Calu3 (cell line): ENCODE data around the gene CXCR5. TPM values are rescaled to one million over a fixed set of nuclear protein-coding genes. Genes with fewer than 3 reads are reported as not detected.

Experiments used
- BruUV-seq: library from RNA; stranded (reverse); fragments of 400-500 nt; replicated peaks from 2 replicates; lab custom pipeline; 2021; lab: Mats Ljungman, UMichigan
- CTCF ChIA-PET: fragments of 300-600 bp; sonication (Branson Sonifier 250); formaldehyde crosslinking; loops from one replicate; lab custom pipeline; 2022; ENCODE audit warnings: antibody characterized with exemption; lab: Charles Lee
- DNase-seq: peaks from one replicate; pipeline ENCODE4 v3.0.0; 2022
- H3K27ac Mint-ChIP-seq: one replicate; pipeline ENCODE4 v1.8.0; 2022; ENCODE audit warnings: mixed read lengths; ENCODE audit not compliant: unreplicated experiment
- H3K27me3 Mint-ChIP-seq: one replicate; pipeline ENCODE4 v1.8.0; 2022; ENCODE audit warnings: mixed read lengths; ENCODE audit not compliant: unreplicated experiment
- H3K36me3 Mint-ChIP-seq: one replicate; pipeline ENCODE4 v1.8.0; 2022; ENCODE audit warnings: mild to moderate bottlenecking, moderate library complexity, mixed read lengths; ENCODE audit not compliant: insufficient read depth, unreplicated experiment
- H3K4me1 Mint-ChIP-seq: one replicate; pipeline ENCODE4 v1.8.0; 2022; ENCODE audit warnings: mild to moderate bottlenecking, low read depth, mixed read lengths; ENCODE audit not compliant: unreplicated experiment
- H3K4me3 Mint-ChIP-seq: one replicate; pipeline ENCODE4 v1.8.0; 2022; ENCODE audit warnings: mild to moderate bottlenecking, low read depth, moderate library complexity, mixed read lengths; ENCODE audit not compliant: unreplicated experiment
- H3K9me3 Mint-ChIP-seq: one replicate; pipeline ENCODE4 v1.8.0; 2022; ENCODE audit warnings: low read depth, mixed read lengths; ENCODE audit not compliant: unreplicated experiment
- CTCF ChIP-seq: fragments of 200-600 bp; IDR thresholded peaks from one replicate; pipeline ENCODE4 v1.8.0; 2022; ENCODE audit warnings: antibody characterized with exemption; ENCODE audit not compliant: unreplicated experiment
- intact Hi-C: fragments of 100-400 bp; cut with micrococcal nuclease; formaldehyde crosslinking; loops from one replicate; pipeline ENCODE4 v1.10.0; 2022; ENCODE audit not compliant: unreplicated experiment
- total RNA-seq: library from RNA; stranded (reverse); gene quantifications from 2 replicates; pipeline ENCODE4 v1.2.3, GENCODE V29; 2022

The CXCR5 gene
- total RNA-seq, 1 experiment from 2014 or later, result not detected

GRCh38 chr11:118922745-118923627, 39.3 kb downstream of the CXCR5 start:
- intact Hi-C loops, result no loop called here
- Mint-ChIP-seq H3K4me3 (peak overlapping the region; percentile 98), H3K27ac (peak overlapping the region; percentile 86), H3K36me3 (peaks cover 82% of the 10 kb centered on the region), H3K4me1 (peaks cover 56% of the 10 kb centered on the region), H3K9me3 (no peaks in the 10 kb centered on the region), H3K27me3 (no peaks in the 10 kb centered on the region)
- no TSS peak for BruUV-seq
- no peak for DNase-seq
- no peak for TF ChIP-seq CTCF
- CTCF ChIA-PET, result interaction anchor here (0.6 to 2.1 kb wide), 5 partner anchors 11 to 233 kb away, joined by 3 to 5 read pairs (median 4); no protein-coding TSS in a partner anchor

GRCh38 chr11:118923721-118924587, 40.3 kb downstream of the CXCR5 start:
- Mint-ChIP-seq H3K4me1 (peaks cover 53% of the 10 kb centered on the region), H3K4me3 (peak overlapping the region; percentile 98), H3K27ac (peak overlapping the region; percentile 86), H3K27me3 (no peaks in the 10 kb centered on the region), H3K36me3 (peaks cover 83% of the 10 kb centered on the region), H3K9me3 (no peaks in the 10 kb centered on the region)
- TSS peak; percentile 25 for BruUV-seq
- CTCF ChIA-PET, result interaction anchor here (1.4 to 2.1 kb wide), 2 partner anchors 12 to 14 kb away, joined by 5 to 10 read pairs; no protein-coding TSS in a partner anchor
- no peak for TF ChIP-seq CTCF
- intact Hi-C loops, result no loop called here
- no peak for DNase-seq

GRCh38 chr11:118924591-118925585, 41.2 kb downstream of the CXCR5 start:
- intact Hi-C loops, result no loop called here
- Mint-ChIP-seq H3K36me3 (peaks cover 84% of the 10 kb centered on the region), H3K4me3 (peak overlapping the region; percentile 98), H3K27ac (peak overlapping the region; percentile 86), H3K4me1 (peaks cover 46% of the 10 kb centered on the region), H3K27me3 (no peaks in the 10 kb centered on the region), H3K9me3 (no peaks in the 10 kb centered on the region)
- CTCF ChIA-PET, result interaction anchor here (1.0 to 2.1 kb wide), 5 partner anchors 12 to 235 kb away, joined by 3 to 10 read pairs (median 5); no protein-coding TSS in a partner anchor
- peak; percentile 50 for DNase-seq
- no TSS peak for BruUV-seq
- no peak for TF ChIP-seq CTCF
